ENCODE measurements around the gene RBM10.

GRCh38 chrX:47187106-47187677, 42.2 kb downstream of the RBM10 start:
- TF ChIP-seq CTCF (conservative IDR thresholded peaks at IDR 0.05; ENCODE audit: low read length) (no peak), EZH2phosphoT487 (IDR thresholded peaks at IDR 0.05; ENCODE audit: borderline replicate concordance, low read depth, low read length) (no peak)
